Testis (tissue), 3 donors: ENCODE results near the gene KLHL13. TPM values are rescaled to one million over a fixed set of nuclear protein-coding genes. Genes with fewer than 3 reads are reported as not detected.
"Not testable (repeated sequence)": the region's sequence is repeated elsewhere in the genome, so short reads cannot be mapped to it uniquely, and the experiment has no call there.

Source experiments
- DNase-seq: peaks from one replicate; pipeline ENCODE4 v3.0.0-alpha.2; 2019
- H3K27ac ChIP-seq, 2 donors: fragments of 200-600 bp; sonication (generic); one replicate each; pipeline ENCODE4 v1.5.1; 2019
- H3K27me3 ChIP-seq: fragments of 200-600 bp; sonication (generic); one replicate; pipeline ENCODE4 v1.5.1; 2019
- H3K36me3 ChIP-seq: fragments of 200-600 bp; sonication (generic); one replicate; pipeline ENCODE4 v1.5.1; 2017; ENCODE audit warnings: low read depth; ENCODE audit errors: missing control alignments
- H3K4me1 ChIP-seq: fragments of 200-600 bp; sonication (generic); one replicate; pipeline ENCODE4 v1.5.1; 2019
- H3K4me3 ChIP-seq, 2 donors: fragments of 200-600 bp; sonication (generic); one replicate each; pipeline ENCODE4 v1.5.1; 2017 to 2019
- H3K9me3 ChIP-seq: fragments of 200-600 bp; sonication (generic); one replicate; pipeline ENCODE4 v1.5.1; 2017
- POLR2A ChIP-seq: fragments of 450-650 bp; IDR thresholded peaks from one replicate; pipeline ENCODE4 v1.6.1; 2017; ENCODE audit warnings: antibody characterized with exemption, mild to moderate bottlenecking, moderate library complexity
- WGBS, 2 donors: methylation state at CpG; one replicate each; pipeline ENCODE4 v1.1.5; 2018; 5-methylcytosine and 5-hydroxymethylcytosine counted together
- intact Hi-C: fragments of 100-400 bp; cut with DNase I; formaldehyde crosslinking; loops from one replicate; pipeline ENCODE4 v1.15.1; 2023; ENCODE audit warnings: low total_unique reads
- polyA plus RNA-seq: library from polyadenylated mRNA; stranded (reverse); fragments of 350-450 nt; fragmentation: Illumina TruSeq; extraction: RNeasy Lipid Tissue Mini Kit (QIAGEN cat#74804); gene quantifications from one replicate; pipeline ENCODE4 v1.2.3, GENCODE V29; 2014; ENCODE audit warnings: low read depth, low replicate concordance; ENCODE audit not compliant: insufficient read depth
- total RNA-seq, 2 donors: library from RNA; depleted of rRNA; stranded (reverse); fragments of >200 nt; gene quantifications; one replicate each; pipeline ENCODE4 v1.2.3, GENCODE V29; 2016
- TF ChIP-seq, protein P1 (sequence below), 3 experiments: fragments of 450-650 bp in 2 of 3; fragments of 200-600 bp in 1 of 3; sonication (generic) in 1 of 3; IDR thresholded peaks; one replicate each; pipeline ENCODE4 v1.5.1; 2016 to 2019; ENCODE audit warnings: antibody characterized with exemption in 3 of 3, mild to moderate bottlenecking in 2 of 3, moderate library complexity in 1 of 3

Gene KLHL13
- total and polyA plus RNA-seq, 3 donors from 2014 or later, result 6.5 to 8.9 (median 6.6) TPM

DNA sequence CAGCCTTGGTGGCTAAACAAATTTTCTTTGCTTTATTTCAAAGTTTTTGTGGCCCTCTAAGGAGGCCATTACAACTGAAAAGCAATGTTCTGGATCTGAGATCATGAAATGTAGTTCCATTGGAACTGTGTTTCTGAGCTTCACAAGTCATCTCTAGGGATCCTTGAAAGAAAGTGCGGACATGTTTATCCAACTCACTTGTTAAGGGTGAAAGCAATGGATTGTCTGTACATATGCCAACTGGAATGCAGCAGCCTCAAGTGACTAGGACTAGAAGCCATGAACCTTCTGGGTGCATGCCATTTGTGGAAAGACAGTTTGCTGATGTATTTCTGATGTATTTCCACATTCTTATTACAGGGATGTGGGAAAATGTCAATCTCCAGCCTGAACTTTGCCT is 36.7 kb upstream of the KLHL13 start:
- Histone ChIP-seq H3K4me1 (no peaks in the 10 kb centered on the region), H3K9me3 (no peaks in the 10 kb centered on the region), H3K4me3 (no peak overlapping the region), H3K27ac (no peak overlapping the region), H3K36me3 (no peaks in the 10 kb centered on the region), H3K27me3 (no peaks in the 10 kb centered on the region)
- intact Hi-C loops, result no loop called here
- DNase-seq, result no peak
- 80 to 83% methylated on average over 1 of the region's 1 CpG for WGBS, 2 donors
- TF ChIP-seq, protein P1, sequence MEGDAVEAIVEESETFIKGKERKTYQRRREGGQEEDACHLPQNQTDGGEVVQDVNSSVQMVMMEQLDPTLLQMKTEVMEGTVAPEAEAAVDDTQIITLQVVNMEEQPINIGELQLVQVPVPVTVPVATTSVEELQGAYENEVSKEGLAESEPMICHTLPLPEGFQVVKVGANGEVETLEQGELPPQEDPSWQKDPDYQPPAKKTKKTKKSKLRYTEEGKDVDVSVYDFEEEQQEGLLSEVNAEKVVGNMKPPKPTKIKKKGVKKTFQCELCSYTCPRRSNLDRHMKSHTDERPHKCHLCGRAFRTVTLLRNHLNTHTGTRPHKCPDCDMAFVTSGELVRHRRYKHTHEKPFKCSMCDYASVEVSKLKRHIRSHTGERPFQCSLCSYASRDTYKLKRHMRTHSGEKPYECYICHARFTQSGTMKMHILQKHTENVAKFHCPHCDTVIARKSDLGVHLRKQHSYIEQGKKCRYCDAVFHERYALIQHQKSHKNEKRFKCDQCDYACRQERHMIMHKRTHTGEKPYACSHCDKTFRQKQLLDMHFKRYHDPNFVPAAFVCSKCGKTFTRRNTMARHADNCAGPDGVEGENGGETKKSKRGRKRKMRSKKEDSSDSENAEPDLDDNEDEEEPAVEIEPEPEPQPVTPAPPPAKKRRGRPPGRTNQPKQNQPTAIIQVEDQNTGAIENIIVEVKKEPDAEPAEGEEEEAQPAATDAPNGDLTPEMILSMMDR (IDR thresholded peaks at IDR 0.05), result no peak
- no peak for TF ChIP-seq POLR2A

DNA sequence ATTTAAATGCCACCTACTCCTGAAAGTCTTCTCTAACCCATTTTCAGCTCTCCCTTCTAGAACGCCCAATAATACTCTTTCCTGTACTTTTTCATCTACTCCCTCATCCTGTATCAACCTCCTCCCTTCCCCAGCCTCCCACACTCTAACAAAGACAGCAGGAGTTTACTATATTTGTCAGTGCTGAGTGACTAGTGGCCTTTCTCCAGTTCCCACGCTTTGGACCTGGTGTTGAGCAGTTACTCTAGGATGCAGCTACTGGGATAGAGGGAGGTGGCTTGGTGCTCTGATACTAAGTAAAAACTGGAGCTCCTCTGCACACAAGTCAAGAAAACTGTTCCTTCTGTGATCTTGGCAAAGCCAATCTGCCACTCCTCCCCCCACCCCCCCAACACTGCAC is 36.1 kb upstream of the KLHL13 start:
- WGBS, 2 donors, result 44 to 52% methylated on average over 2 of the region's 2 CpGs
- no peaks in the 10 kb centered on the region for H3K36me3 ChIP-seq
- no peaks in the 10 kb centered on the region for H3K4me1 ChIP-seq
- no peaks in the 10 kb centered on the region for H3K9me3 ChIP-seq
- intact Hi-C loops, result no loop called here
- H3K4me3 ChIP-seq, result no peak overlapping the region
- no peak overlapping the region for H3K27ac ChIP-seq
- TF ChIP-seq POLR2A, result no peak
- TF ChIP-seq, protein P1 (IDR thresholded peaks at IDR 0.05), result no peak
- DNase-seq, result no peak
- no peaks in the 10 kb centered on the region for H3K27me3 ChIP-seq

DNA sequence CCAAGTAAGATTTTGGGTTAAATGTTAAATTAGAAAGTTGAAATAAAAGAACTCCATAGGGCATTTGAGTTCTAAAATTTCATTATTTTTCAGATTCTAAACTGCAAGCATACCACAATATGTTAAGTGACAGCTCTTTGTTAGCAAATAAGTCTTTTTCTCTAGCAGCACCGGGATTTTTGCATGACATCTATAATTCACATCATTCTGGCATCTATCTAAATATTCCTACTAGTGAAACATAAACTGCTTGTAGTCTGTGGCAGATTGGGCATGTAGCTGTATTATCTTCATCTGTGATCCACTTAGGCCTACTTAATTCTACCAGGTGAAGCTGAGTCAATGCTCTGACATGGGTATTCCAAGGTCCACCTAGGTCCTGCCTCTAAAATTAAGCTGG is 32.1 kb upstream of the KLHL13 start:
- no peak overlapping the region for H3K27ac ChIP-seq
- H3K36me3 ChIP-seq, result no peaks in the 10 kb centered on the region
- no peak for TF ChIP-seq POLR2A
- TF ChIP-seq, protein P1 (IDR thresholded peaks at IDR 0.05), result no peak
- no peak for DNase-seq
- 94 to 100% methylated on average over 1 of the region's 1 CpG for WGBS, 2 donors
- no peak overlapping the region for H3K4me3 ChIP-seq
- no peaks in the 10 kb centered on the region for H3K27me3 ChIP-seq
- no peaks in the 10 kb centered on the region for H3K4me1 ChIP-seq
- H3K9me3 ChIP-seq, result no peaks in the 10 kb centered on the region
- intact Hi-C loops, result no loop called here

DNA sequence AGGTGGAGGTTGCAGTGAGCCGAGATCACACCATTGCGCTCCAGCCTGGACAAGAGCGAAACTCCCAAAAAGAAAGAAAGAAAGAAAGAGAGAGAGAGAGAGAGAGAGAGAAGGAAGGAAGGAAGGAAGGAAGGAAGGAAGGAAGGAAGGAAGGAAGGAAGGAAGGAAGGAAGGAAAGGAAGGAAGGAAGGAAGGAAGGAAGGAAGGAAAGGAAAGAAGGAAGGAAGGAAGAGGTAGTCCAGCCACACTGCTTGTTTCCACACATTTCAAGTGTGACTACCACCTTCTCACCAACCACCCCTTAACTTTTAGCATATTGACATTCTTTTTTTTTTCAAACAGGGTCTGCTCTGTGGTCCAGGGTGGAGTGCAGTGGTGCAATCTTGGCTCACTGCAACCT is 31.2 kb upstream of the KLHL13 start:
- intact Hi-C loops, H3K9me3 ChIP-seq, H3K4me3 ChIP-seq, H3K4me1 ChIP-seq, H3K27me3 ChIP-seq, DNase-seq, H3K36me3 ChIP-seq, H3K27ac ChIP-seq: not testable (repeated sequence)
- WGBS, 2 donors, result 100% methylated on average over 2 to 3 of the region's 3 CpGs

DNA sequence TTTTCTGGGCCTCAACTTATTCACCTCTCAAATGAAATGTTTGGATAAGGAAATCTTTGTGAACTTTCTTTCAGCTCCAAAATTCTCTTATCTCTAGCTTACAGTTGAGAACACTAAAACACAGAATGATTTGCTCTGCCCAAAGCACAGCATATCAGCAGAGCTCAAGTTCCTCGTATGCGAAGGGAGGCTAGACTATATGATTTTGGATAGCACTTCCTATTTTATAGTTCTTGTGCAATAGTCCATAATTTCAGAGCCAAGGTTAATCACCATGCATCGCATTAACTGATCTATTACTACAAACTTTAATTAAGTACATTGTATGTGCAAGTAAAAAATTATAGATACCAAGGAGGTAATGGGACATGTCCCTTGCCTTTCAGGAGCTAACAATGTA is 27.0 kb upstream of the KLHL13 start:
- DNase-seq, result no peak
- TF ChIP-seq, protein P1 (IDR thresholded peaks at IDR 0.05), result no peak
- TF ChIP-seq POLR2A, result no peak
- Histone ChIP-seq H3K9me3 (no peaks in the 10 kb centered on the region), H3K4me3 (no peak overlapping the region), H3K27ac (no peak overlapping the region), H3K27me3 (no peaks in the 10 kb centered on the region), H3K36me3 (no peaks in the 10 kb centered on the region), H3K4me1 (no peaks in the 10 kb centered on the region)
- intact Hi-C loops, result no loop called here
- WGBS, 2 donors, result 61 to 66% methylated on average over 3 of the region's 3 CpGs
